ENCODE measurements around the gene CUX1. TPM values are rescaled to one million over a fixed set of nuclear protein-coding genes. Genes with fewer than 3 reads are reported as not detected.

The CUX1 gene
- total RNA-seq, 1 experiment from 2014 or later: 116 TPM

GRCh38 chr7:101813402-101814019, 3.9 kb upstream of the CUX1 start:
- no peaks in the 10 kb centered on the region for H3K36me3 ChIP-seq (ENCODE audit: control insufficient read depth, insufficient read depth, low read length)
- Mint-ChIP-seq H3K36me3 (ENCODE audit: insufficient read depth, unreplicated experiment) (peaks cover 21% of the 10 kb centered on the region), H3K27me3 (ENCODE audit: insufficient read depth, unreplicated experiment) (no peaks in the 10 kb centered on the region), H3K27ac (ENCODE audit: unreplicated experiment) (peak overlapping the region; percentile 85), H3K4me1 (ENCODE audit: low read depth, unreplicated experiment) (peaks cover 4% of the 10 kb centered on the region), H3K4me3 (ENCODE audit: unreplicated experiment) (peak overlapping the region; percentile 96), H3K9me3 (ENCODE audit: unreplicated experiment) (no peaks in the 10 kb centered on the region)
- BruUV-seq (replicated peaks): no TSS peak
- TF ChIP-seq CTCF (IDR thresholded peaks at IDR 0.05; ENCODE audit: insufficient read depth in 1 of 2, low read depth in 1 of 2, low read length in 1 of 2, severe bottlenecking in 1 of 2, unreplicated experiment in 1 of 2): no peak
- H3K9me3 ChIP-seq: no peaks in the 10 kb centered on the region
- intact Hi-C loops (cut with micrococcal nuclease; ENCODE audit: unreplicated experiment): loop anchor here (1.0 to 2.0 kb wide), 4 partner anchors 71 to 270 kb away; no protein-coding TSS in a partner anchor
- CTCF ChIA-PET: interaction anchor here (1.1 to 1.3 kb wide), 4 partner anchors 70 to 270 kb away, joined by 3 to 13 read pairs (median 4); no protein-coding TSS in a partner anchor
- no peaks in the 10 kb centered on the region for H3K27me3 ChIP-seq (replicated peaks; ENCODE audit: control insufficient read depth, insufficient read depth, low read length)
- DNase-seq: no peak
- H3K4me3 ChIP-seq (ENCODE audit: low read depth, low read length): peak overlapping the region; percentile 99
- POLR2A ChIA-PET: interaction anchor here (0.6 kb wide), 1 partner anchor 122 kb away, joined by 3 read pairs; no protein-coding TSS in a partner anchor
- H3K4me1 ChIP-seq: peaks cover 8% of the 10 kb centered on the region

GRCh38 chr7:101814081-101814990, 3.1 kb upstream of the CUX1 start:
- TSS peak; percentile 68 for BruUV-seq (replicated peaks)
- H3K9me3 Mint-ChIP-seq (ENCODE audit: unreplicated experiment): no peaks in the 10 kb centered on the region
- H3K4me3 ChIP-seq (ENCODE audit: low read depth, low read length): peak overlapping the region; percentile 99
- H3K36me3 Mint-ChIP-seq (ENCODE audit: insufficient read depth, unreplicated experiment): peaks cover 26% of the 10 kb centered on the region
- ChIA-PET CTCF (interaction anchor here (0.6 to 1.3 kb wide), 8 partner anchors 10 to 423 kb away, joined by 3 to 13 read pairs (median 4); no protein-coding TSS in a partner anchor), POLR2A (interaction anchor here (0.6 to 0.7 kb wide), 2 partner anchors 123 to 283 kb away, joined by 3 to 4 read pairs; no protein-coding TSS in a partner anchor)
- H3K4me3 Mint-ChIP-seq (ENCODE audit: unreplicated experiment): peak overlapping the region; percentile 96
- no peaks in the 10 kb centered on the region for H3K36me3 ChIP-seq (ENCODE audit: control insufficient read depth, insufficient read depth, low read length)
- H3K9me3 ChIP-seq: no peaks in the 10 kb centered on the region
- peak; percentile 87 to 90 for DNase-seq
- intact Hi-C loops (cut with micrococcal nuclease; ENCODE audit: unreplicated experiment): loop anchor here (1.0 to 2.0 kb wide), 4 partner anchors 72 to 271 kb away; no protein-coding TSS in a partner anchor
- TF ChIP-seq CTCF (IDR thresholded peaks at IDR 0.05; ENCODE audit: insufficient read depth in 1 of 2, low read depth in 1 of 2, low read length in 1 of 2, severe bottlenecking in 1 of 2, unreplicated experiment in 1 of 2): peak; percentile 32 to 60
- H3K4me1 ChIP-seq: peaks cover 16% of the 10 kb centered on the region
- no peaks in the 10 kb centered on the region for H3K27me3 ChIP-seq (replicated peaks; ENCODE audit: control insufficient read depth, insufficient read depth, low read length)
- H3K4me1 Mint-ChIP-seq (ENCODE audit: low read depth, unreplicated experiment): peaks cover 9% of the 10 kb centered on the region
- peak overlapping the region; percentile 85 for H3K27ac Mint-ChIP-seq (ENCODE audit: unreplicated experiment)
- H3K27me3 Mint-ChIP-seq (ENCODE audit: insufficient read depth, unreplicated experiment): no peaks in the 10 kb centered on the region

Measured in Caco-2 (cell line).